Neural cell (in vitro differentiated cells): ENCODE data around the gene OR10Z1.

Source experiments
- CTCF ChIP-seq: fragments of 450-650 bp; IDR thresholded peaks from 2 replicates; pipeline ENCODE4 v1.5.1; 2014; ENCODE audit warnings: antibody characterized with exemption, mild to moderate bottlenecking, moderate library complexity; ENCODE audit not compliant: poor library complexity, severe bottlenecking
- EP300 ChIP-seq: fragments of 450-650 bp; conservative IDR thresholded peaks from 2 replicates; pipeline ENCODE4 v1.6.1; 2014; ENCODE audit warnings: antibody characterized with exemption, mild to moderate bottlenecking, moderate library complexity; ENCODE audit not compliant: poor library complexity, severe bottlenecking
- POLR2AphosphoS5 ChIP-seq: IDR thresholded peaks from 2 replicates; pipeline ENCODE4 v1.6.1; 2012
- REST ChIP-seq: IDR thresholded peaks from 2 replicates; pipeline ENCODE4 v1.6.1; 2012; ENCODE audit warnings: borderline replicate concordance
- SMC3 ChIP-seq: fragments of 450-650 bp; conservative IDR thresholded peaks from 2 replicates; pipeline ENCODE4 v1.6.1; 2014; ENCODE audit warnings: antibody characterized with exemption, mild to moderate bottlenecking, moderate library complexity; ENCODE audit not compliant: poor library complexity
- TAF1 ChIP-seq: IDR thresholded peaks from 2 replicates; pipeline ENCODE4 v1.6.1; 2012; ENCODE audit warnings: low read depth

- no peak for TF ChIP-seq POLR2AphosphoS5
- no peak for TF ChIP-seq SMC3
- TF ChIP-seq CTCF = no peak
- TF ChIP-seq EP300 = no peak
- TF ChIP-seq TAF1 = no peak
- no peak for TF ChIP-seq REST
These were observed 27.5 kb upstream of the OR10Z1 start for GRCh38 chr1:158577561-158577960.
